Left lung (tissue), 10 donors: Measurements from ENCODE around the gene ZNF784. TPM values are rescaled to one million over a fixed set of nuclear protein-coding genes. Genes with fewer than 3 reads are reported as not detected.
A peak's percentile ranks its signal among the peaks of the same experiment; 100 is the strongest.

Experiments
- ATAC-seq: fragments of 200-7000 bp; cut with Tn5 transposase; one replicate; pipeline ENCODE4 v1.9.1; 2020; ENCODE audit warnings: moderate library complexity
- DNase-seq, 4 donors: peaks; one replicate each; pipeline ENCODE4 v3.0.0-alpha.2; 2013 to 2020
- H3K27ac ChIP-seq, 2 donors: fragments of 200-600 bp; sonication (generic) in 1 of 2; one replicate each; pipeline versions ENCODE4 v1.5.0 to v1.8.0; 2020 to 2021
- H3K27me3 ChIP-seq, 2 donors: fragments of 200-600 bp; sonication (generic) in 1 of 2; one replicate each; pipeline versions ENCODE4 v1.5.0 to v1.8.0; 2020 to 2021
- H3K36me3 ChIP-seq, 2 donors: fragments of 200-600 bp; sonication (generic) in 1 of 2; one replicate each; pipeline versions ENCODE4 v1.5.0 to v1.8.0; 2020 to 2021
- H3K4me1 ChIP-seq, 2 donors: fragments of 200-600 bp; one replicate each; pipeline ENCODE4 v1.8.0; 2021
- H3K4me3 ChIP-seq, 2 donors: fragments of 200-600 bp; sonication (generic) in 1 of 2; one replicate each; pipeline versions ENCODE4 v1.5.0 to v1.8.0; 2020 to 2021; ENCODE audit warnings: mild to moderate bottlenecking in 1 of 2
- H3K9me3 ChIP-seq, 2 donors: fragments of 200-600 bp; sonication (generic) in 1 of 2; one replicate each; pipeline versions ENCODE4 v1.5.0 to v1.8.0; 2020 to 2021
- intact Hi-C, 2 donors: fragments of 100-400 bp; cut with DNase I; formaldehyde crosslinking; loops; one replicate each; pipeline versions ENCODE4 v1.11.2 to v1.14.2; 2022
- polyA plus RNA-seq, 6 donors: library from polyadenylated mRNA; unstranded; fragments of 120-200 nt; gene quantifications; one replicate each; pipeline ENCODE4 v1.2.1, GENCODE V29; 2013; ENCODE audit not compliant: insufficient read length in 6 of 6
- total RNA-seq, 2 donors: library from RNA; stranded (reverse); fragmentation: NEBNext Ultra II Directional; extraction: Animal tissue kit (Norgen Biotek cat#: 25700); gene quantifications; one replicate each; pipeline ENCODE4 v1.2.1, GENCODE V29; 2021
- TF ChIP-seq, protein P1 (sequence below), 2 donors: fragments of 200-600 bp; sonication (generic) in 1 of 2; IDR thresholded peaks; one replicate each; pipeline versions ENCODE4 v1.5.0 to v1.8.0; 2021; ENCODE audit warnings: antibody characterized with exemption in 2 of 2
- donor health status: DM: no; HTN: yes; CAD: no.
- donor health status: DM: no; HTN: no; CAD: no.

The ZNF784 gene
- total and polyA plus RNA-seq, 8 donors: 6.0 to 11.6 (median 8.6) TPM

DNA sequence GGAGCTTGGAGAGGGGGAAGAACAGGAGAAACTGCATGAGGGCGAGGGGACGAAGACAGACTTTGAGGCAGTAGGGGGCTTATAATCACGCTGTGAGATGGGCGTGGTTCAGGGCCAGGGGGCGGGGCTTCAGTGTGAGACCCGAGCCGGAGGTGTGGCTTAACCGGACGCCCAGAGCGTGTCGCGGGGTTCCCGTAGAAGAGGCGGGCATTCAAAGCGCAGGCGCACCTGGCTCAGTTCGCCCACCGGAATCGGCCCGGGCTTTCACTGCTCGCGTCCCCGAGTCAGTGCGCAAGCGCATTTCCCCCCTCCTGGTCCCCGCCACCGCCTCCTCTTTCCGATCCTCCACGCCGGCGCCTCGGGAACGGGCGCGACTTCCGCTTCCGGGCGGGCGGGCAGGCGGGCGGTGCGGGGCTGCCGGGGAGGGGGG, 19.1 kb downstream of the ZNF784 start:
- Histone ChIP-seq H3K4me1 (peaks cover 7 to 77% of the 10 kb centered on the region in 2 donors), H3K4me3 (peak overlapping the region; percentile 65 to 74), H3K27me3 (no peaks in the 10 kb centered on the region), H3K9me3 (no peaks in the 10 kb centered on the region), H3K27ac (peak overlapping the region; percentile 91 to 95), H3K36me3 (peaks cover 0 to 28% of the 10 kb centered on the region in 2 donors)
- ATAC-seq (peak; percentile 83), DNase-seq (peak; percentile 95 to 98 (median 98))
- intact Hi-C loops: loop anchor here in 1 of 2 donors (10.0 kb wide), 1 partner anchor 90 kb away; no protein-coding TSS in a partner anchor
- TF ChIP-seq, protein P1, sequence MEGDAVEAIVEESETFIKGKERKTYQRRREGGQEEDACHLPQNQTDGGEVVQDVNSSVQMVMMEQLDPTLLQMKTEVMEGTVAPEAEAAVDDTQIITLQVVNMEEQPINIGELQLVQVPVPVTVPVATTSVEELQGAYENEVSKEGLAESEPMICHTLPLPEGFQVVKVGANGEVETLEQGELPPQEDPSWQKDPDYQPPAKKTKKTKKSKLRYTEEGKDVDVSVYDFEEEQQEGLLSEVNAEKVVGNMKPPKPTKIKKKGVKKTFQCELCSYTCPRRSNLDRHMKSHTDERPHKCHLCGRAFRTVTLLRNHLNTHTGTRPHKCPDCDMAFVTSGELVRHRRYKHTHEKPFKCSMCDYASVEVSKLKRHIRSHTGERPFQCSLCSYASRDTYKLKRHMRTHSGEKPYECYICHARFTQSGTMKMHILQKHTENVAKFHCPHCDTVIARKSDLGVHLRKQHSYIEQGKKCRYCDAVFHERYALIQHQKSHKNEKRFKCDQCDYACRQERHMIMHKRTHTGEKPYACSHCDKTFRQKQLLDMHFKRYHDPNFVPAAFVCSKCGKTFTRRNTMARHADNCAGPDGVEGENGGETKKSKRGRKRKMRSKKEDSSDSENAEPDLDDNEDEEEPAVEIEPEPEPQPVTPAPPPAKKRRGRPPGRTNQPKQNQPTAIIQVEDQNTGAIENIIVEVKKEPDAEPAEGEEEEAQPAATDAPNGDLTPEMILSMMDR (IDR thresholded peaks at IDR 0.05): no peak

DNA sequence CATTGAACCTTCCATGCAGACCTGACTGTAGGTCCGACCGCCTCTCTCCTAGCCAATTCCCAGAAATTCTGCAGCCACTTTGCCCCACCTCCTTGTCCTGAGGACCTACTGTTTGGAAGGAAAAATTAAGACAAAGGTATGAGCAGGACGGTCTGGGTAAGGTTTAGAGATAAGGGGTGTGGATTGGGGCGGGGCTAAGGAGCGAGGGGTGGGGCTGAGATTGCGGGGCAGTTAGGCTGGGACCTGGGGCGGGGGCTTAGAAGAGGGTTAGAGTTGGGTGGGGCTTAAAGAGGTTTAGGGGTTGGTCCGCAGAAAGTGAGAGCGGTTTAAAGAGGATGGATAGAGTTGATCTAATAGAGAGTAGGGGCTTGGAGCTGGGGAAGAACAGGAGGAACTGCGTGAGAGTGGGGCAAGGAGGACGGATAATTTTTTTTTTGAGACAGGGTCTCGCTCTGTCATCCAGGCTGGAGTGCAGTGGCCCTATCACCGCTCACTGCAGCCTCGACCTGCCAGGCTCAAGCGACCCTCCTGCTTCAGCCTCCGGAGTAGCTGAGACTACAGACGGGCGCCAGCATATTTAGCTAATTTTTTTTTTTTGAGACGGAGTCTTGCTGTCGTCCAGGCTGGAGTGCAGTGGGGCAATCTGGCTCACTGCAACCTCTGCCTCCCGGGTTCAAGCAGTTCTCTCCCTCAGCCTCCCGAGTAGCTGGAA, 20.6 kb downstream of the ZNF784 start:
- intact Hi-C loops: loop anchor here in 1 of 2 donors (10.0 kb wide), 1 partner anchor 89 kb away; no protein-coding TSS in a partner anchor
- DNase-seq (no peak), ATAC-seq (no peak)
- H3K27me3 ChIP-seq: no peaks in the 10 kb centered on the region
- peak overlapping the region in 1 of 2 donors; percentile 74 for H3K4me3 ChIP-seq
- peak overlapping the region; percentile 91 to 95 for H3K27ac ChIP-seq
- TF ChIP-seq, protein P1 (IDR thresholded peaks at IDR 0.05): no peak
- no peaks in the 10 kb centered on the region for H3K9me3 ChIP-seq
- H3K36me3 ChIP-seq: peaks cover 0 to 14% of the 10 kb centered on the region in 2 donors
- peaks cover 7 to 68% of the 10 kb centered on the region in 2 donors for H3K4me1 ChIP-seq

DNA sequence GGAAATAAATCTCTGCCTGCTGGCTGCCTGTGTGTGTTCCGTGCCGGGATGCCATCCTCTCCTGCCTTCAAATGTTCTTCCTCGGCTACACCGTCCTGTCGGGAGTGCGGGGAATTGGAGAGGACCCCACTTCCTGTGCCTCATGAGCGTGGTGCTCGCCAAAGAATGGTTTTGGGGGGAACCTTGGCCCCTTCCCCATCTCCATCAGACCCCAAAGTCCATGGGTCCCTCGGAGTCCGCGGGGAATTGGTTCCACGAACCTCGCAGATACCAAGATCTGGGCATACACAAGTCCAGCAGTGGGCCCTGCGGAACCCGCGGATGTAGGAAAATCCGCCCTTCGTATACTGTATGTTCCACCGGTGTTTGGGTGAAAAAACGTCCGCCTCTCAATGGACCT, 21.3 kb downstream of the ZNF784 start:
- ATAC-seq (no peak), DNase-seq (peak in 1 of 4 donors; percentile 62)
- H3K27ac ChIP-seq: no peak overlapping the region
- no peaks in the 10 kb centered on the region for H3K27me3 ChIP-seq
- H3K4me1 ChIP-seq: peaks cover 7 to 62% of the 10 kb centered on the region in 2 donors
- peaks cover 0 to 13% of the 10 kb centered on the region in 2 donors for H3K36me3 ChIP-seq
- no peak overlapping the region for H3K4me3 ChIP-seq
- H3K9me3 ChIP-seq: no peaks in the 10 kb centered on the region
- intact Hi-C loops: loop anchor here in 1 of 2 donors (10.0 kb wide), 1 partner anchor 88 kb away; no protein-coding TSS in a partner anchor
- TF ChIP-seq, protein P1 (IDR thresholded peaks at IDR 0.05): no peak

DNA sequence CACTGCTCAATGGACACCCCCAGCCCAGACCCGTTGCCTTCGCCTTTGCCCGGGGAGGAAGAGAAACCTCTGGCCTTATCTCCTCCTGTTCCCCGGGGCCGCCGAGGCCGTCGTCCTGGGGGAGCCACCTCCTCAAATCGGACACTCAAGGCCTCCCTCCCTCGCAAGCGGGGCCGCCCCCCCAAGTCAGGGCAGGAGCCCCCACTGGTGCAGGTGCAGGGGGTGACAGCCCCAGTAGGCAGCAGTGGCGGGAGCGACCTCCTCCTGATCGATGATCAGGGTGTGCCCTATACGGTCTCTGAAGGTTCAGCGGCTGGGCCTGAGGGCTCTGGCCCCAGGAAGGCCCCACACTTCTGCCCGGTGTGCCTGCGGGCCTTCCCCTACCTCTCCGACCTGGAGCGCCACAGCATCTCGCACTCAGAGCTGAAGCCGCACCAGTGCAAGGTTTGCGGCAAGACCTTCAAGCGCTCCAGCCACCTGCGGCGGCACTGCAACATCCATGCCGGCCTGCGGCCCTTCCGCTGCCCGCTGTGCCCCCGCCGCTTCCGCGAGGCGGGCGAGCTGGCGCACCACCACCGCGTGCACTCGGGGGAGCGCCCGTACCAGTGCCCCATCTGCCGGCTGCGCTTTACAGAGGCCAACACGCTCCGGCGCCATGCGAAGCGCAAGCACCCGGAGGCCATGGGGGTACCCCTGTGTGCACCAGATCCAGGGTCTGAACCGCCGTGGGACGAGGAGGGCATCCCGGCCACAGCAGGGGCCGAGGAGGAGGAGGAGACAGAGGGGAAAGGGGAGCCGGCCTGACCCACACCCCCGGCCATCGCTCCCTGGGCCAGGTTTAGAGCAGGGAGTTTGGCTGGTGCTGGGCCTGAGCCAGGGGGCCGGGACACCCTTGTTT, 22.0 kb downstream of the ZNF784 start:
- Histone ChIP-seq H3K27ac (no peak overlapping the region), H3K36me3 (peaks cover 0 to 16% of the 10 kb centered on the region in 2 donors), H3K4me3 (no peak overlapping the region), H3K9me3 (no peaks in the 10 kb centered on the region), H3K27me3 (no peaks in the 10 kb centered on the region), H3K4me1 (peaks cover 7 to 54% of the 10 kb centered on the region in 2 donors)
- DNase-seq (peak in 1 of 4 donors; percentile 82), ATAC-seq (no peak)
- intact Hi-C loops: loop anchor here in 1 of 2 donors (10.0 kb wide), 1 partner anchor 88 kb away; no protein-coding TSS in a partner anchor
- TF ChIP-seq, protein P1 (IDR thresholded peaks at IDR 0.05): no peak
